ENCODE measurements around the gene OR51E2.

GRCh38 chr11:4713241-4713640 is 15.6 kb upstream of the OR51E2 start:
- TF ChIP-seq CTCF (IDR thresholded peaks at IDR 0.05), result no peak
- TF ChIP-seq ZFX (IDR thresholded peaks at IDR 0.05; ENCODE audit: borderline replicate concordance), result no peak

Measured in 22Rv1 (cell line).